Breast epithelium (tissue), 3 donors: ENCODE data around the gene SMAD7.

Experiments used
- POLR2A ChIP-seq: fragments of 450-650 bp; IDR thresholded peaks from one replicate; pipeline ENCODE4 v1.6.1; 2016; ENCODE audit warnings: antibody characterized with exemption, mild to moderate bottlenecking, moderate library complexity
- TF ChIP-seq, protein P1 (sequence below), 3 donors: fragments of 450-650 bp; IDR thresholded peaks; one replicate each; pipeline ENCODE4 v1.5.1; 2016 to 2017; ENCODE audit warnings: antibody characterized with exemption in 3 of 3, mild to moderate bottlenecking in 3 of 3, moderate library complexity in 3 of 3

DNA sequence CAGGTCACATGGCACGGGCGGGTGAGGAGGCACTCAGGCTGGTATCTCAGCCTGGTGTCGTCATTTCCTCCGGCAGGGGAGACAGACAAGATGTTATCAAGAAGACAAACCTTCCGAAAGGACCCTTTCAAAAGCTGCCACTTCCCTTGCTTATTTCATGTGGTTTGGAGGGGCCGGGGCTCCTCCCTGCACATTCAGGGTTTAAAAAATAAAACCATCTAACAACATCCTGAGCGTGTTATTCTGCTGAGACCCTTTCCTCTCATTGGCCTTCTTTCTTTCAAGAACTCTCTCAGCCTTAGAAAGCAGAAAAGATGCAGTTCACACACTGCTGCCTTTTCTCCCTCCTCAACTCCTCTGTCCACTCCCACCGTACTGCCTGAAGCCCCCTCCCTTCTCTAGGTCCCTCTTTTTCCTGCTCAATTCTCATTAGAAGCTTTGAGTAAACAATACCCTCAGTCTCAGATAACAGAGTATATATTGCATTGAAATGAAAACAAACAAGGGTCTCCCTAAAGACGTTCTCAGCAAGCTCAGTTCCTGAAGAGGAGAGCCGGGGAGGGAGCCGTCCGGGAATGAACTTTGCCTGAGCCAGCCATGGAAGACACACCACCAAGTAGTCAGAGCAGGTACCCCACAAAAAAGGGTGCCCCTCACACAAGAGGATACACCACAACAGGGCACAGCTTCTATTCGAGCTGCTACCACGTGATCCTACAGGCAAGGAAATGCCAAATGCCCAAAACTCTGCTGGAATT lies 9.7 kb downstream of the SMAD7 start:
- TF ChIP-seq, protein P1, sequence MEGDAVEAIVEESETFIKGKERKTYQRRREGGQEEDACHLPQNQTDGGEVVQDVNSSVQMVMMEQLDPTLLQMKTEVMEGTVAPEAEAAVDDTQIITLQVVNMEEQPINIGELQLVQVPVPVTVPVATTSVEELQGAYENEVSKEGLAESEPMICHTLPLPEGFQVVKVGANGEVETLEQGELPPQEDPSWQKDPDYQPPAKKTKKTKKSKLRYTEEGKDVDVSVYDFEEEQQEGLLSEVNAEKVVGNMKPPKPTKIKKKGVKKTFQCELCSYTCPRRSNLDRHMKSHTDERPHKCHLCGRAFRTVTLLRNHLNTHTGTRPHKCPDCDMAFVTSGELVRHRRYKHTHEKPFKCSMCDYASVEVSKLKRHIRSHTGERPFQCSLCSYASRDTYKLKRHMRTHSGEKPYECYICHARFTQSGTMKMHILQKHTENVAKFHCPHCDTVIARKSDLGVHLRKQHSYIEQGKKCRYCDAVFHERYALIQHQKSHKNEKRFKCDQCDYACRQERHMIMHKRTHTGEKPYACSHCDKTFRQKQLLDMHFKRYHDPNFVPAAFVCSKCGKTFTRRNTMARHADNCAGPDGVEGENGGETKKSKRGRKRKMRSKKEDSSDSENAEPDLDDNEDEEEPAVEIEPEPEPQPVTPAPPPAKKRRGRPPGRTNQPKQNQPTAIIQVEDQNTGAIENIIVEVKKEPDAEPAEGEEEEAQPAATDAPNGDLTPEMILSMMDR (IDR thresholded peaks at IDR 0.05): no peak
- TF ChIP-seq POLR2A: no peak
